Tibial nerve (tissue), 3 donors: ENCODE results near the gene DIAPH1.

Experiments
- CTCF ChIP-seq, 5 experiments: fragments of 200-600 bp in 3 of 5; fragments of 450-650 bp in 2 of 5; sonication (generic) in 3 of 5; IDR thresholded peaks; one replicate each; pipeline ENCODE4 v1.5.1; 2016 to 2019; ENCODE audit warnings: antibody characterized with exemption in 5 of 5, mild to moderate bottlenecking in 3 of 5, moderate library complexity in 2 of 5
- POLR2A ChIP-seq, 2 donors: fragments of 450-650 bp; IDR thresholded peaks; one replicate each; pipeline ENCODE4 v1.6.1; 2017; ENCODE audit warnings: antibody characterized with exemption in 2 of 2, mild to moderate bottlenecking in 2 of 2, moderate library complexity in 2 of 2

- TF ChIP-seq CTCF (IDR thresholded peaks at IDR 0.05): no peak
- no peak for TF ChIP-seq POLR2A (IDR thresholded peaks at IDR 0.05)
Observed at GRCh38 chr5:141636106-141636412, 17.3 kb upstream of the DIAPH1 start.
